GM18505 (cell line): Measurements from ENCODE around the gene FANCL.
"Not testable (repeated sequence)": the region's sequence is repeated elsewhere in the genome, so short reads cannot be mapped to it uniquely, and the experiment has no call there.

Experiments
- ATAC-seq: cut with Tn5 transposase; IDR thresholded peaks from one replicate; pipeline ENCODE4 v1.9.1; 2021; ENCODE audit not compliant: unreplicated experiment
- POLR2A ChIP-seq: IDR thresholded peaks from 4 replicates; pipeline ENCODE4 v1.6.1; 2011; ENCODE audit warnings: borderline replicate concordance; ENCODE audit not compliant: insufficient read depth, insufficient read length; ENCODE audit errors: extremely low read depth

The FANCL gene

DNA sequence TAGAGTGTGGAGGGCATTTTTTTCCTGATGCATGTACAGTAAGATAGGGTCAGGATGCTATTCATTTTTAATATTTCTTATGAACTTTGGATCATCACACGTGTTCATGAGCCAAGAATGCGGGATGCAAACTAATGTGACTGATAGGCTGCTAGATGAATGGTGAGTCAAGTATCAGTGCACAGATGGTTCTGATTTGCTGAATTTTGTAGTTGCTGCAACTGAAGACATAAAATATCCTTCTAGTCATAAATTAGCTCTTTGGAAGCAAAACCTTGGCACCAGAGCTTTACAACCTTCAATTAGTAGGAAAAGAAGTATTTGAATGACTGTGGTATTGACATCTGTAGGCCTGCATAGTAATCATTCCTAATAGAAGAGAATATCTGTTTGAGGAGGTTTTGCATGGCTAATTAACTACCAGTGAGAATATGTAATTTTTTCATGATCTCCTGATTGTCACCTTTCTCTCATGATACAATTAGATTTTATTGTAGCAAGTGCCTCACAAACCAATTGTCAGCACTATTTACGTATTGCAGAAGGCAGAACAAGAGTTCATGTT lies 100.5 kb downstream of the FANCL start:
- ATAC-seq, result no peak
- no peak for TF ChIP-seq POLR2A

DNA sequence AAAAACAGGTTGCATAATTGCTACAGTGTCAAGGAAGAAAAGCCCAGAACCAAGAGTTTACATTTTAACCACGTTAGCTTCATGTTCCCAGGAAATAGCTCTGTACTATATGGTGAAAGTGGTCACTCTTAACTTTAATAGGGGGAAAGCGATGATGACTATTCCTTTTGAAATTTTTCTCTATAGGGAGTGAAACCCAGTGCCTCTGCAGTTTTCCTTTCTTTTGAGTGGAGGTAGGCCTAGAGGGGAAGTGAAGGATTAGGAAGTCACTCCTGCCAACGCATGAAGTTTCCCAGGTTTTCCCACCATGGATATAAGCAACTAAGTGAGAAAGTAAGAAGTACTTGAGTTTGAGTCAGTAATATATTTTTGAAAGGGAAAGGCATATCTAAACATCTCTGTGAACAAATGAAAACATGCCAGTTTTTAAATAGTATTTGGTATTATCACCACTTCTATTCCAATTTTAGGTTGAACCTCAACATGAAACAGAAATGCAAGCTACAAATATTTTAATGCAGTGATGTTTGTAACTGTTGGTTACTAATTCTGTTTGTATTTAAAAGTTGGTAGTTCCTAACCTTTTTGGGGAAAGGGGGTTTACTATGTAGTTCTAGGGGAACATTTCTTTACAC lies 102.6 kb downstream of the FANCL start:
- no peak for TF ChIP-seq POLR2A
- ATAC-seq, result no peak

DNA sequence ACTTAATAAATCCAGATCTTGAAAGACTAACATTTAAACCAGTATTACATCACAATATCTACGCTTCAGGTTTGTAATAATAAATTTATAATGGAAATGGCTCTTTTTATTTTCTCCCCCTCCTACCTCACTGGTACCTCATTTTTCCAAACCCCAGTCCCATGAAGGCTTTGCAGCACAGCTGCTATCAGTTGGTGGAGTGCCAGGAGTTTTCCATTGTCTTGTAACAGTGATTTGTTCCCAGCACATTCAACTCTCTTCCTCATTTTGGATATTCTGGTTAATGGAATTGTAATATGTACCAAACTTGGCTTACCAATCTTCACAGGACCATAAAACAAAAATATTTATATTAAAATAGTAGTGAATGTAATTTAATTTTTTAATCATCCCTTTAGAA lies 103.3 kb downstream of the FANCL start:
- no peak for TF ChIP-seq POLR2A
- ATAC-seq, result no peak

DNA sequence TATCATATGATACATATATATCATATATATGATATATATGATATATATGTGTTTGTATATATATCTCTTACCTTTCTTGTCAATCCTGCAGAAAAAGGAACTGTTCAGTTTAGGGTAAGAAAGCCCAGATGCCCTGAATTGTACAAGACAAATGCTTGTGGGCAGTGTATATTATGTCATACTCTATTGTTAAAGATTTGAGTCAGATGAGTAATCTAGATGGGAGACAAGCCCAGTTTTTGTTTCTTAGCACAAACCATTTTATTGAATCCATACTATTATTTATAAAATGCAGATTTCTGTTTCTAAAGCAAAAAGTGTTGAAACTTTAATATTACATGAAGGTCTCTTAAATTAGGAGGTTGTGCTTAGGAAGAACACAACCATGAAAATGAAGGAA lies 103.9 kb downstream of the FANCL start:
- no peak for ATAC-seq
- TF ChIP-seq POLR2A, result no peak

DNA sequence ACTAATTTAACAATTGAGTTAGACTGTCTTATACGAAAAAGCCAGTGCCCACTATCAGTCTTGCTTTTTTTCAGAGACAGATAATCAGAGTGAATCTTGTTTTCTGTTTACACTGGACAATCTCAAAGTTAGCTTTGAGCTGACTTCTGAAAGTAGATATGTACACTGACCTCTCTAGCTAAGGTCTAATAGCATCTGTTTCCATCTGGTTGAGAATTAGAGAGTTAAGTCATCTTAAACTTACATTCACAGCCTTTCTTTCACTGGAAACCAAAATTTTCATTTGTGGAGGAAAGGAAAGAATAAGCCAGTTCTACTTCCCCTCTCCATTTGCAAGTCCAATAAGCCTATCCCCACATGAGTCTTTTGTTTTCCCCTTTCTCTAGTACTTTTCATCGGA lies 105.3 kb downstream of the FANCL start:
- TF ChIP-seq POLR2A, result no peak
- ATAC-seq, result no peak

DNA sequence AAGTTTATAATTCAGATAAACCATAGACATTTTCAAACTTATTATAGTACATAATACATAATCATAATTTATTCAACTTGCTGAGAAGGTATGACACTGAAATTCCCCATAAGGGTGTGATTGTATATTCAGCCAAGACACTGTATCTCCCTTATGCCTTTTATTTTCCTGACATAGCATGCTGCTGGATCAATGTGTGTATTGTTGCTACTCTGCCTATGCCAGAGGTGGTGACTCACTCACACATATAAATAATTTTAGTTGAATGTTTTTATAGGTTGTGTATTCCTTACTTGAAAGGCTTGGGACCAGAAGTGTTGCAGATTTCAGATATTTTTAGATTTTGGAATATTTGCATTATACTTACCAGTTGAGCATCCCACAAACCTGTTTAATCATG lies 107.7 kb downstream of the FANCL start:
- no peak for ATAC-seq
- no peak for TF ChIP-seq POLR2A

DNA sequence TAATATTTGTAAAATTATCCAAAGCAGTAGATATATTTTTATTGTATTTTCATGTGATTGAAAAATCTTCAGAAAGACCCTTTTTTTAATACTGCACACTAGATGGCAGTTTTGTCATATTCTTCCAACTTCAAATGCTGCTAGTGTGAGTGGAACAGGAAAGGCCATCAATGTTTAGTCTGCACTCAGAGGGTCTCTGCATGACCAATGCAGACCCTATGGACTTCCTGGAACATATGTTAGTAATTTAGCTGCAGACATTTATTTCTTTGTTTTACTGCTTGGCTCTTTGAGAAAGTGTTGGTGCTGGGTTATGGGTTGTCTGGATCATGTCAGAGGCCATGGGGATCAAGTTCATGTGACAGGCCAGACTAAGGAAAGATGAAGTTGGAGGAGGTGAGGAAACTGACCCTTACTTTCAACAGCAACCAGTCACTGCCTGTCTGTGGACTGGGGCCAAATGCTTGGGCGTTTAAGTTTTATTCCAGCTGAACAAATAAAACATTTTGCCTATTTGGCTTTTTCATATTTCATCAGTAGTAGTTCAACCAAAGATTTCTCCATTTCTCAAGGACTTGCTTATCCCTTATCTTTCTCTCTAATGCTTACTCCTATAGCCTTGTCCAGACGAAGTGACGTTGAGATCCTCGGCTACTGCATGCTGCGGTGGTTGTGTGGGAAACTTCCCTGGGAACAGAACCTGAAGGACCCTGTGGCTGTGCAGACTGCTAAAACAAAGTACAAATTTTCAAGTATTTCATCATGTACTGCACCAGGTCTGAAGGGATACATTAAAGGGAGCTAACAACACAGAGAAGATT lies 109.7 kb downstream of the FANCL start:
- no peak for TF ChIP-seq POLR2A
- ATAC-seq, result no peak

DNA sequence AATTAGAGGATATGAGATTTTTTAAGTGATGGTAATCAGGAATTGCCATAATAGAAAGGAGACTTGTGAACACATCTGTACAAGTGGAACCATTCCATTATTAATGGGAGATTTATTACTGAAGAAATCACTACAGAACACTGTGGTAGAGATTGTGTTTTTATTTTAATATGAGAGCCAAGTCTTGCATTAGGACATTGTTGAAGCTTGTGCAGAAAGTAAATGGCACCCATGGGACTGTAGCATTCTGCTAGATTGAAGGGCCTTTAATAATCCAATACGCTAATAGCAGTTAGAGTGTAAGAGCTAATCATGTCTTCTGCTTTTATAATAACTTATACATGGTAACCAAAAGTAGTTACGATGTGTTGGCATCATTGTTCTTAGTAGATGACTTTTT lies 110.9 kb downstream of the FANCL start:
- TF ChIP-seq POLR2A, result no peak
- no peak for ATAC-seq

DNA sequence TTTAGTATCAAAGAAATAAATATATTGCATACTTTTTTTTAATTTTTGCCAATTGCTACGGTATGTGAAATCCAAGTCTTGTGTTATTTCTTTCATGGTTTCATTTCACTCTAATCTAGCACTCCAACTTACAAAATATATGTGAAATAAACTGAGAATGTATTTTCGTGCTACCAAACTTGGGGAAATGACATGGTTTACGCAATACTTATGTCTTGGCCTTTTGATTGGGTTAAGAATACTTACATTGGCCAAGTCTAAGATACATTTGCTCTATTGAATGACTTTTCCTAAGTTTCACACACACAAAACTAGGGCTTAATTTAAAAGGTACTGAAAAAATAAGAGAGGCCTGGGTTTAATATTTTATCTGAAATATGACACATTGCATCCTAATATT lies 114.0 kb downstream of the FANCL start:
- ATAC-seq, result no peak
- TF ChIP-seq POLR2A, result no peak

DNA sequence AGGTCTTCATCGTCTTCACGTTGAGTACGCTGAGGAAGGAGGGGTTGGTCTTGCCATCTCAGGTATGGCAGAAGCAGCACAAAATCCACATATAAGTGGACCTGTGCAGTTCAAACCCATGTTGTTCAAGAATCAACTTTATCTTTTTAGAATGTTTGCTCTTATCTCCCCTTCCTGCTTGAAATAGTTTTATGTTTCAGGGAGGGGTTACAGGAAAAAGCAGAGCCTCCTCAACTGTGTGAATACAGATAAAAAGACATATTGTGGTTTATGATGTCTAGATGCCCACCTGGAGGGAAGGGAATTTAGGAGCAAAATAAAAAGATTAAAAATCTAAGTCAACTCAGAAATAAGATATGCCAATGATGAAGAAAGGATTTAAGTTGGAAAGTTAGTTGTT lies 118.6 kb downstream of the FANCL start:
- ATAC-seq, result no peak
- TF ChIP-seq POLR2A, result no peak

DNA sequence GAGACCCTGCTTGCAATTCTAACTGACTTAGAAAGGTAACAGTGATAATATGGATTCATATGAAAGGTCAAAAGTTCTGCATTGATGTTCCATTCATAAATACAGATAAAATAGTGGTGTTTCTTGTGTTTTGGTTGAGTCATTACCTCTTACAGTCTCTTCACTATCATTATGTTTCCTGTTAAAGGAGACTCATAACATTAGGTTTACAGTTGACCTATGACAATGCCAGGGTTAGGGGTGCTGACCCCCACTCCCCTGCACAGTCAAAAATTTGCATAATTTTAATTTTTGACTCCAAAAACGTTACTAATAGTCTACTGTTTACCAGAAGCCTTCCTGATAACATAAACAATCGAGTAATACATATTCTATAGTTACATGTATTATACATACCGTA lies 119.1 kb downstream of the FANCL start:
- no peak for ATAC-seq
- no peak for TF ChIP-seq POLR2A

DNA sequence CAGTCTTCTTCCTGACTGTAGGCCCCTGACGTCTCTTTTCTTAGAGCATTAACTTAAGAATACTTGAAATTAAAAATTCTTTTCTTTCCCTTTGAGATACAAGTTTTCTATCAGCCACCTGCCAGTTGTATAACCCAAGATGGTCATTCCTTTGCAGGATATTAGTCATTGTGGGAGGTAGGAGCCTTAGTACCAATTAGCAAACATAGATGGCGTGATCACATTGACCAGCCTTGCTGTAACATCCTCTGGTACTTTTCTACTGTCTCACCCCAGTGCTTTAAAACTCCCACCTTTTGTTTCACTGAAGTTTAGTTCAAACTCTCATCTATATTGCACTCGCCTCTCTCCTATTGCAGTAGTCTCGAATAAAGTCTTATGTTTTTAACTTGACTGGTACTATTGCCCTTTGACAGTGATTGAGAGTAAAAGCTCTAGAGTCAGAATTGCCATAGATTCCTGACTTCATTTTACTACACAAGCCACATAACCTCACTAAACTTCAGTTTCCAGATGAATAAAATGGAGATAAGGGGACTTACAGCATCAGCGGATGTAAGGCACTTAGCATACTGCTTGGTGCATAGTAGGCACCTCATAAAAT lies 120.4 kb downstream of the FANCL start:
- no peak for TF ChIP-seq POLR2A
- no peak for ATAC-seq

DNA sequence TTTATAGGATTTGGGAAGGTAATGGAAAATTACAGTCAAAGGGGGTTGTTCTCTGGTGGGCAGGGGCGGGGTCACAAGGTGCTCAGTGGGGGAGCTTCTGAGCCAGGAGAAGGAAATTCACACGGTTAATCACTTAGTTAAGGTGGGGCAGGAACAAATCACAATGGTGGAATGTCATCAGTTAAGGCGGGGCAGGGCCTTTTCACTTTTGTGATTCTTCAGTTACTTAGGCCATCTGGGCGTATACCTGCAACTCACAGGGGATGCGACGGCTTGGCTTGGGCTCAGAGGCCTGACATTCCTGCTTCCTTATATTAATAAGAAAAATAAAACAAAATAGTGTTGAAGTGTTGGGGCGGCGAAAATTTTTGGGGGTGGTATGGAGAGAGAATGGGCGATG lies 127.6 kb downstream of the FANCL start:
- ATAC-seq, result not testable (repeated sequence)

DNA sequence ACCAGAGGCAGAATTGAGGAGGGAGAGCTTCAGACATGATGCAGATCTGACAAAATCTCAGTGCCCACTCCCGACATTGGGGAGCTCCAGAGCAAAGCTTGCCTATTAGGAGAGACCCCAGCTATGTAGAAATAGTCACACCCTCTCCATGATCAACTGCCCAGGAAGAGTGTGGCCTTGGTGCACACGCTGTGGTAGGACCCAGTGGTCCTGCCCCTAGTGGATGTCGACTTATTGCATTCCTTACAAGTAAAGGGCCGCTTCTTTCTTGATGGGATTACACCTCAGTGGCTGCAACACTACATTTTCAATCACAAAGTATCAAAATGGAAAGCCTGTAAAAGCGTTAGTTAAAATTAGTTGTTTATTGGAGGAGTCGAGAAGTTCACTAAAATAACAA lies 130.4 kb downstream of the FANCL start:
- no peak for TF ChIP-seq POLR2A
- no peak for ATAC-seq

DNA sequence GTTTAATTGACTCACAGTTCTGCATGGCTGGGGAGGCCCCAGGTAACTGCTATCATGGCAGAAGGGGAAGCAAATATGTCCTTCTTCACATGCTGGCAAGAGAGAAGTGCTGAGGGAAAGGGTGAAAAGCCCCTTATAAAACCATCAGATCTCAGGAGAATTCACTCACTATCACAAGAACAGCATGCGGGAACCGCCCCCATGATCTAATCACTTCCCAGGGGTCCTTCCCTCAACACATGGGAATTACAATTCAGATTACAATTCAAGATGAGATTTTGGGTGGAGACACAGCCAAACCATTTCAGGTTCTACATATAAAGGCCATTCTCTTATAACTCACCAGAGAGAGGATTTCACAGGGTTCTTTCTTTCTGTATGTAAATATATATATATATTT lies 131.6 kb downstream of the FANCL start:
- ATAC-seq, result no peak
- no peak for TF ChIP-seq POLR2A
